GM12875 (cell line): ENCODE results near the gene CCNY.

Source experiments
- H3K4me3 ChIP-seq: one replicate; pipeline ENCODE4 v1.5.1; 2011; ENCODE audit warnings: low read depth, low read length, control low read depth
- TF ChIP-seq, protein P1 (sequence below): IDR thresholded peaks from 2 replicates; pipeline ENCODE4 v1.5.1; 2011; ENCODE audit warnings: low read depth, mild to moderate bottlenecking, control low read depth, inconsistent platforms, low read length, moderate library complexity, borderline replicate concordance; ENCODE audit not compliant: insufficient read depth

CCNY gene

DNA sequence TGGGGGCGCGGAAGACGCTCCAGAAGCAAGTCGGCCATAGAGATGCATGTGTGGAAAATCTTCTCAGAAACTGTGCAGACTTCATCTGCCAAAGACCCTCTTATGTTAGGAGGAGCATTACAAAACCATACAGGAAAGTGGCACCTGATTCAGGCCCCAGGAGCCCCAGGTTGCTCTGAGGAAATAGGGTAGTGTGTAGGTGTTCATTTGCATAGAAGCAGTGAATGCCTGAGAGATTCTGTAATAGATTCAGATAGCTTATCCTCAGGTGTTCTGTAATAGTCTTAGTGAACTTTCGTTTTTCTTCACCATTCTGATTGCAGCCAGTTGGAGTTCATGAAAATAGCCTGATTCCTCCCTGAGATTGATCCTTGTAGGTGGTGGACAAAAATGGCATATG, 162.4 kb downstream of the CCNY start:
- TF ChIP-seq, protein P1, sequence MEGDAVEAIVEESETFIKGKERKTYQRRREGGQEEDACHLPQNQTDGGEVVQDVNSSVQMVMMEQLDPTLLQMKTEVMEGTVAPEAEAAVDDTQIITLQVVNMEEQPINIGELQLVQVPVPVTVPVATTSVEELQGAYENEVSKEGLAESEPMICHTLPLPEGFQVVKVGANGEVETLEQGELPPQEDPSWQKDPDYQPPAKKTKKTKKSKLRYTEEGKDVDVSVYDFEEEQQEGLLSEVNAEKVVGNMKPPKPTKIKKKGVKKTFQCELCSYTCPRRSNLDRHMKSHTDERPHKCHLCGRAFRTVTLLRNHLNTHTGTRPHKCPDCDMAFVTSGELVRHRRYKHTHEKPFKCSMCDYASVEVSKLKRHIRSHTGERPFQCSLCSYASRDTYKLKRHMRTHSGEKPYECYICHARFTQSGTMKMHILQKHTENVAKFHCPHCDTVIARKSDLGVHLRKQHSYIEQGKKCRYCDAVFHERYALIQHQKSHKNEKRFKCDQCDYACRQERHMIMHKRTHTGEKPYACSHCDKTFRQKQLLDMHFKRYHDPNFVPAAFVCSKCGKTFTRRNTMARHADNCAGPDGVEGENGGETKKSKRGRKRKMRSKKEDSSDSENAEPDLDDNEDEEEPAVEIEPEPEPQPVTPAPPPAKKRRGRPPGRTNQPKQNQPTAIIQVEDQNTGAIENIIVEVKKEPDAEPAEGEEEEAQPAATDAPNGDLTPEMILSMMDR, result no peak
- no peak overlapping the region for H3K4me3 ChIP-seq

DNA sequence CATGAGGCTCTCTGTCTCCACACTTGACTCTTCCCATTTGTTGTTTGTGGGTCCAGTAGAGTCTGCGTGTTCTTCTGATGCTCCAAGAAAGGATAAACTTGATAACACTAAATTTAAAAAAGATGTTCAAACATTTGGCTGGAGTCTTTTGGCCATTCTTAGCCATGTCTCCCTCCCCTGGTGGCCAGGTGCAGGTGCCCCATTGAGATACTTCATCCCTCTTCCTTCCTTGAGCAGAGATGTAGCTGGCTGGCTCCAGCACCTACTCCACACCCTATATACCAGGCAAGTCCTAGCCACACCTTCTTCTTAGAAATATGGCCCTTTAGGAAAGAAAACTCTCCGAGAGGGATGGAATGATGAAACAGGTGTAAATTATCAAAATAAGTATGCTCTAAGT, 165.6 kb downstream of the CCNY start:
- TF ChIP-seq, protein P1, result 0 out of 2 replicates have a peak, but pooled peaks have one; percentile 9
- H3K4me3 ChIP-seq, result no peak overlapping the region

DNA sequence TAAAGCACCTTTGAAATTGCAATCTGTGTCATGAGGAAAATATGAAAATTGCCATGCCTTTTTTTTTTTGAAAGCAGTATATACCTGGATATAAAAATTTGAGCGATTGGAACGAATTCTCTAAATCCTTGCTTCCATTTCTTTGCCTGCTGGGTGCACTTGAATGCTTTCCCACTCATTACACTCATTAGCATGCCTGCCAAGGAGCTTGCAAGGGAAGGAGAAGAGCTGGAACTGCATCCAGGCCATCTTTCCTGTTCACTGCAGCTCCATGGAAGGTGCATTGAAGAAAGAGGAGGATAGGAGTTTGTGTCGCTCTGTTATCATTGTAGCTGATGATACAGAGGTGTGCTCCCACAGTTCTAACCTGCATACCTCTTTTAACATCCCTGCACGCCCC, 166.4 kb downstream of the CCNY start:
- TF ChIP-seq, protein P1, result no peak
- H3K4me3 ChIP-seq, result no peak overlapping the region

DNA sequence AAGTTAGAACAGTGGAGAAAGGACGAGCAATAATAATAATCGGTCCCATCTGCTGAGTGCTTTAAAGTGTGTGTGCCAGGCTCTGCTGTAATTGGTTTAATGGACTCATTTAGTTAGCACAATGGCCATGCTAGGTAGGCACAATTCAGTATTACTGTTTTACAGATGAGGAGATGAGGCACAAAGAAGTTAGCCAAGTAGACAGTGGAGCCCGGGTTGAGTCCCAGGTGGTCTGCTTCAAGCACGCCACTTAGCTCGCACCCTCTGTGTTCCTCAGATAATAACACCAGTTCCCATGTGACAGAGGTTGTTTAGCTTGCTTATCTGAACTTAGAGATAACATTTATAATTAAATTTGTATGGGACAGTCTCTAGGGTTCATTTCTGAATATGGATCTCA, 167.3 kb downstream of the CCNY start:
- TF ChIP-seq, protein P1, result no peak
- H3K4me3 ChIP-seq, result no peak overlapping the region

DNA sequence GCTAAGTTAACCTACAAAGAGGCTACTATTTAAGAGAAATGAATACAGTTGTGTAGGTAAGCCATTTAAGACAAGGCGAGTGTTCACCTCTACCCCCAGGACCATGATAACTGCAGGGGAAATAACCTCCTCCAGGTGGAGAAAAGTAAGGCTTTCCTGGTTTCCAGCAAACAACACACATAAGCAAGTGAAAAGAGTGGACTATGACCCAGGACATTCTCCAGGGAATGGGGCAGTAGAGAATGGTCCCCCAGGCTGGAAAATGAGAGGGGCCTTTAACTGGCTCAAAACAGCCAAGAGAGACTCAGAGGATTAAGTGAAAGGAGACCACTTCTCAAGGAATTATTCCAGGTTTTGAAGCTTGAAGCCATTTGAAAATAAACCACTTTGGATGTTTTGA, 167.8 kb downstream of the CCNY start:
- H3K4me3 ChIP-seq, result no peak overlapping the region
- TF ChIP-seq, protein P1, result no peak

DNA sequence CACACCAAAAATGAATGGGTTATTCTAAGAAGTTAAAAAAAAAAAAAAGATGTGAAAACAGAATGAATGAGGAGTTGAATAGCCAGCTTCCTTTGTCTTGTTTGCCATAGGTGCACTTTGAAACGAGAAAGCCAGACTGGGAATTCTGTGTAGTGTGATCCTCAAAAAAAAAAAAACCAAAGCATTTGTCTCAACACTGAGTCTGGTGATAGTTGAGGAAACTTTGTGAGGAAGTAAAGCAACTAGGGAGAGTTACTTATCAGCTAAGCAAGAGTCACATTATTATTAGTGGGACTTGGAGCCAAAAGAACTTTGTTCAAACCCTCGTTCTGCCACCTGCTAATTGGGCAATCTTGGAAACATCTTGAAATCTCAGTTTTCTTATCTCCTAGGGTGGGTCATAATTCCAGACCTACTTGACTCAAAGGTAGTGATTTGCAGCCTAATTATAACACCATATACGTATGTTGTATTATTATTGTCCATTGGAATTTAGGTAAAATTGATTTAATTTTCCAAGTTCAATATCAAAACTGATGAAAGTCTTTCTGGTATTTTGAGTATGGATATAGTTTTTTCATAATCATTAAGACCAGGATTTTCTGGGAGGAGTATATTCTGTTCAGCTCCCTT, 169.0 kb downstream of the CCNY start:
- H3K4me3 ChIP-seq, result no peak overlapping the region
- TF ChIP-seq, protein P1, result no peak

DNA sequence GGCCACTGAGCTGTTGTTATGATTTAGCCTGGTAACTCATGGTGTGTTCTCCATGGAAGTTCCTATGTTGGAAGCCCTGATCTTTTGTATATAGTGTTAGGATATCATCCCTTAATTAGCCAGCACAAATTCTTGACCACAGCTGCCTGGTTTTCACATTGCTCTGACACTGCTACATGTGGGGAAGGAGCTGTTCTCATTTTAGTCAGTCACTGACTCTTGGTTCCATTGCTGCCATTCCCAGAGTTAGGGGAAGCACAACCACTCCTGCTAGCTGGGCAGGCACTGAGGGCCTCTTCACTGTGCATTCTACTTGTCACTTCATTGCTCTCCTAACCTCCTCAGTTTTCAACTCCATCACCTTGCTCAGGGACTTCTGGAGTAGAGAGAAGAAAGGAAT, 170.4 kb downstream of the CCNY start:
- TF ChIP-seq, protein P1, result no peak
- H3K4me3 ChIP-seq, result no peak overlapping the region
